ENCODE measurements around the gene BCHE.
A peak's percentile ranks its signal among the peaks of the same experiment; 100 is the strongest.

The BCHE gene

GRCh38 chr3:165837058-165837525 lies at the start of gene BCHE:
Gene BCHE (minus strand): TSS chr3:165837423. CDS start chr3:165831033, 6,390 bp downstream.
- Histone ChIP-seq H3K4me3 (IDR thresholded peaks at IDR 0.05; ENCODE audit: insufficient read depth, low read depth, low read length) (no peak within 1 kb of the TSS), H4K20me1 (ENCODE audit: insufficient read depth) (no peaks in the 10 kb centered on the region), H3K4me2 (peak within 1 kb of the TSS; percentile 14; the same call in 1 of the 2 replicates), H3K4me1 (ENCODE audit: low read depth, poor library complexity, severe bottlenecking) (peaks cover 59% of the 10 kb centered on the region), H3K9ac (peak within 1 kb of the TSS; percentile 33), H2AFZ (ENCODE audit: low read depth) (peak within 1 kb of the TSS; percentile 32; the same call in 1 of the 2 replicates), H3K27me3 (ENCODE audit: insufficient read depth, low read depth) (no peaks in the 10 kb centered on the region), H3K36me3 (ENCODE audit: insufficient read depth) (no peaks in the 10 kb centered on the region), H3K79me2 (ENCODE audit: insufficient read depth, low read depth) (no peaks in the 10 kb centered on the region), H3K27ac (peak within 1 kb of the TSS; percentile 28)
- TF ChIP-seq CTCF (conservative IDR thresholded peaks at IDR 0.05; ENCODE audit: low read depth, low read length): no peak

- Histone ChIP-seq H3K79me2 (ENCODE audit: insufficient read depth, low read depth) (no peaks in the 10 kb centered on the region), H3K36me3 (ENCODE audit: insufficient read depth) (no peaks in the 10 kb centered on the region)
These were observed 48.5 kb upstream of the BCHE start for GRCh38 chr3:165885558-165886270.

GRCh38 chr3:165884518-165884917 lies 47.3 kb upstream of the BCHE start:
- no peaks in the 10 kb centered on the region for H3K4me1 ChIP-seq (ENCODE audit: low read depth, poor library complexity, severe bottlenecking)
- H3K27me3 ChIP-seq (ENCODE audit: insufficient read depth, low read depth): no peaks in the 10 kb centered on the region
- peak overlapping the region; percentile 36; the same call in 1 of the 2 replicates for H2AFZ ChIP-seq (ENCODE audit: low read depth)
- 0 out of 2 replicates have a peak overlapping the region, but pooled peaks have one; percentile 19 for H3K4me2 ChIP-seq
- no peaks in the 10 kb centered on the region for H3K79me2 ChIP-seq (ENCODE audit: insufficient read depth, low read depth)
- no peaks in the 10 kb centered on the region for H3K36me3 ChIP-seq (ENCODE audit: insufficient read depth)
- no peak for TF ChIP-seq CTCF (conservative IDR thresholded peaks at IDR 0.05; ENCODE audit: low read depth, low read length)
- no peak overlapping the region for H3K4me3 ChIP-seq (IDR thresholded peaks at IDR 0.05; ENCODE audit: insufficient read depth, low read depth, low read length)
- no peak overlapping the region for H3K9ac ChIP-seq
- no peak overlapping the region for H3K27ac ChIP-seq
- no peaks in the 10 kb centered on the region for H4K20me1 ChIP-seq (ENCODE audit: insufficient read depth)

More at GRCh38 chr3:165885558-165886270, 48.5 kb upstream of the BCHE start:
- no peaks in the 10 kb centered on the region for H3K27me3 ChIP-seq (ENCODE audit: insufficient read depth, low read depth)
- no peaks in the 10 kb centered on the region for H3K4me1 ChIP-seq (ENCODE audit: low read depth, poor library complexity, severe bottlenecking)
- no peak overlapping the region for H3K4me2 ChIP-seq
- no peak overlapping the region for H3K9ac ChIP-seq
- H3K4me3 ChIP-seq (IDR thresholded peaks at IDR 0.05; ENCODE audit: insufficient read depth, low read depth, low read length): no peak overlapping the region
- no peak for TF ChIP-seq CTCF (conservative IDR thresholded peaks at IDR 0.05; ENCODE audit: low read depth, low read length)
- H3K27ac ChIP-seq: no peak overlapping the region
- no peaks in the 10 kb centered on the region for H4K20me1 ChIP-seq (ENCODE audit: insufficient read depth)
- no peak overlapping the region for H2AFZ ChIP-seq (ENCODE audit: low read depth)

GRCh38 chr3:165883863-165884478 lies 46.7 kb upstream of the BCHE start:
- no peak overlapping the region for H3K4me3 ChIP-seq (IDR thresholded peaks at IDR 0.05; ENCODE audit: insufficient read depth, low read depth, low read length)
- peak overlapping the region; percentile 36; the same call in 1 of the 2 replicates for H2AFZ ChIP-seq (ENCODE audit: low read depth)
- peak overlapping the region; percentile 19; the same call in 1 of the 2 replicates for H3K4me2 ChIP-seq

More at GRCh38 chr3:165883863-165884478, 46.7 kb upstream of the BCHE start:
- Histone ChIP-seq H3K79me2 (ENCODE audit: insufficient read depth, low read depth) (no peaks in the 10 kb centered on the region), H3K27ac (no peak overlapping the region), H3K9ac (no peak overlapping the region), H3K27me3 (ENCODE audit: insufficient read depth, low read depth) (no peaks in the 10 kb centered on the region), H4K20me1 (ENCODE audit: insufficient read depth) (no peaks in the 10 kb centered on the region), H3K36me3 (ENCODE audit: insufficient read depth) (no peaks in the 10 kb centered on the region), H3K4me1 (ENCODE audit: low read depth, poor library complexity, severe bottlenecking) (no peaks in the 10 kb centered on the region)
- no peak for TF ChIP-seq CTCF (conservative IDR thresholded peaks at IDR 0.05; ENCODE audit: low read depth, low read length)
